Testis (tissue), 2 donors: ENCODE measurements around the gene ZNF236.

Experiments
- CTCF ChIP-seq, 3 experiments: fragments of 450-650 bp in 2 of 3; fragments of 200-600 bp in 1 of 3; sonication (generic) in 1 of 3; IDR thresholded peaks; one replicate each; pipeline ENCODE4 v1.5.1; 2016 to 2019; ENCODE audit warnings: antibody characterized with exemption in 3 of 3, mild to moderate bottlenecking in 2 of 3, moderate library complexity in 1 of 3
- POLR2A ChIP-seq: fragments of 450-650 bp; IDR thresholded peaks from one replicate; pipeline ENCODE4 v1.6.1; 2017; ENCODE audit warnings: antibody characterized with exemption, mild to moderate bottlenecking, moderate library complexity

DNA sequence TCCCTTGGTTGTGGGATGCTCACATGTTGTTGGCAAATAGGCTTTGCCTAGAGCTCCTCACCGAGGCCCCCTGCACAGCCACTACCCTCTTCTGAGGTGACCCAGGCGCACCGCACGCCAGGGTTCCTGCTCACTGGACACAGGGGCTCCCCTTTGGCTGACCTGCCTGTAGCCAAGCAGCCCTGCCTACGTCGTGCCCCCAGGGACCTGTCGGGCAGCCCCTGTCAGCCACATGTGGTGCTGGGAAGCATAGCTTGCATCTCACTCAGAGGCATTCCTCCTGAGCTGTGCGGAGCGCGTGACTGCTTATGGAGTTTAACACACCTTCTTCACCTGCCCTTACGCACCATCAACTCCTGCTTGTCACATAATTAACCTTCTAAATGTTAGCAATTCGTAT lies 116.3 kb downstream of the ZNF236 start:
- TF ChIP-seq CTCF (IDR thresholded peaks at IDR 0.05) (no peak), POLR2A (no peak)
